ENCODE measurements around the gene ASB15.

ASB15 gene

GRCh38 chr7:123602648-123603047, 1.0 kb downstream of the ASB15 start:
- no peak for DNase-seq (ENCODE audit: low spot score)
- Histone ChIP-seq H3K9ac (ENCODE audit: low read depth, low read length, poor library complexity) (no peak overlapping the region), H4K91ac (ENCODE audit: low read depth, low read length, poor library complexity) (no peak overlapping the region), H2AK5ac (ENCODE audit: low read depth, low read length) (no peak overlapping the region), H2AFZ (ENCODE audit: low read length) (no peak overlapping the region), H2BK15ac (ENCODE audit: low read length) (no peak overlapping the region), H2BK120ac (ENCODE audit: low read depth, low read length) (no peak overlapping the region), H3K4me1 (ENCODE audit: control insufficient read depth in 2 of 2, insufficient read depth in 1 of 2, low read depth in 1 of 2, low read length in 2 of 2) (no peaks in the 10 kb centered on the region), H4K8ac (ENCODE audit: low read depth, low read length) (no peak overlapping the region), H3K4me2 (ENCODE audit: insufficient read depth, low read length, poor library complexity, severe bottlenecking) (no peak overlapping the region), H3K9me3 (replicated peaks in 1 of 2; ENCODE audit: control insufficient read depth in 2 of 2, insufficient read depth in 1 of 2, low read depth in 1 of 2, low read length in 2 of 2) (no peaks in the 10 kb centered on the region), H3K18ac (ENCODE audit: low read length) (no peak overlapping the region), H3K23ac (ENCODE audit: low read depth, low read length, poor library complexity) (no peak overlapping the region), H3K36me3 (replicated peaks in 1 of 2; ENCODE audit: control insufficient read depth in 2 of 2, insufficient read depth in 2 of 2, low read length in 2 of 2) (no peaks in the 10 kb centered on the region), H3K27ac (replicated peaks; ENCODE audit: low read length) (no peak overlapping the region), H2BK12ac (ENCODE audit: low read length) (no peak overlapping the region), H3K14ac (ENCODE audit: low read length) (no peak overlapping the region), H3K4ac (ENCODE audit: low read length) (no peak overlapping the region), H2BK5ac (ENCODE audit: low read length) (no peak overlapping the region), H3K79me1 (ENCODE audit: low read depth, low read length) (no peaks in the 10 kb centered on the region), H3K27me3 (ENCODE audit: control insufficient read depth in 3 of 3, insufficient read depth in 3 of 3, low read depth in 1 of 3, low read length in 3 of 3) (no peaks in the 10 kb centered on the region), H3K4me3 (ENCODE audit: low read length in 2 of 2) (no peak overlapping the region)
- no CpG with 5 or more reads among the region's 3 CpGs for WGBS, 2 donors (ENCODE audit: extremely low coverage in 2 of 2, insufficient read length in 2 of 2, insufficient replicate concordance in 1 of 2)

- Histone ChIP-seq H3K18ac (ENCODE audit: low read length) (no peak overlapping the region), H3K9ac (ENCODE audit: low read depth, low read length, poor library complexity) (no peak overlapping the region), H3K9me3 (replicated peaks in 1 of 2; ENCODE audit: control insufficient read depth in 2 of 2, insufficient read depth in 1 of 2, low read depth in 1 of 2, low read length in 2 of 2) (no peaks in the 10 kb centered on the region), H3K4me3 (ENCODE audit: low read length in 2 of 2) (no peak overlapping the region), H3K27me3 (ENCODE audit: control insufficient read depth in 3 of 3, insufficient read depth in 3 of 3, low read depth in 1 of 3, low read length in 3 of 3) (no peaks in the 10 kb centered on the region), H2BK12ac (ENCODE audit: low read length) (no peak overlapping the region), H3K4ac (ENCODE audit: low read length) (no peak overlapping the region), H3K36me3 (replicated peaks in 1 of 2; ENCODE audit: control insufficient read depth in 2 of 2, insufficient read depth in 2 of 2, low read length in 2 of 2) (no peaks in the 10 kb centered on the region), H2BK5ac (ENCODE audit: low read length) (no peak overlapping the region), H2AFZ (ENCODE audit: low read length) (no peak overlapping the region), H3K79me1 (ENCODE audit: low read depth, low read length) (no peaks in the 10 kb centered on the region), H2AK5ac (ENCODE audit: low read depth, low read length) (no peak overlapping the region), H4K8ac (ENCODE audit: low read depth, low read length) (no peak overlapping the region), H2BK120ac (ENCODE audit: low read depth, low read length) (no peak overlapping the region), H3K23ac (ENCODE audit: low read depth, low read length, poor library complexity) (no peak overlapping the region), H3K27ac (replicated peaks; ENCODE audit: low read length) (no peak overlapping the region), H3K14ac (ENCODE audit: low read length) (no peak overlapping the region), H2BK15ac (ENCODE audit: low read length) (no peak overlapping the region), H4K91ac (ENCODE audit: low read depth, low read length, poor library complexity) (no peak overlapping the region), H3K4me2 (ENCODE audit: insufficient read depth, low read length, poor library complexity, severe bottlenecking) (no peak overlapping the region), H3K4me1 (ENCODE audit: control insufficient read depth in 2 of 2, insufficient read depth in 1 of 2, low read depth in 1 of 2, low read length in 2 of 2) (no peaks in the 10 kb centered on the region)
- no CpG with 5 or more reads among the region's 3 CpGs for WGBS, 2 donors (ENCODE audit: extremely low coverage in 2 of 2, insufficient read length in 2 of 2, insufficient replicate concordance in 1 of 2)
- no peak for DNase-seq (ENCODE audit: low spot score)
Observed at GRCh38 chr7:123604739-123605138, 3.1 kb downstream of the ASB15 start.

GRCh38 chr7:123607423-123607975, 5.9 kb downstream of the ASB15 start:
- Histone ChIP-seq H2BK120ac (ENCODE audit: low read depth, low read length) (no peak overlapping the region), H2AK5ac (ENCODE audit: low read depth, low read length) (no peak overlapping the region), H3K18ac (ENCODE audit: low read length) (no peak overlapping the region), H3K27ac (replicated peaks; ENCODE audit: low read length) (no peak overlapping the region), H3K9ac (ENCODE audit: low read depth, low read length, poor library complexity) (no peak overlapping the region), H2BK15ac (ENCODE audit: low read length) (no peak overlapping the region), H3K4me2 (ENCODE audit: insufficient read depth, low read length, poor library complexity, severe bottlenecking) (no peak overlapping the region), H3K9me3 (replicated peaks in 1 of 2; ENCODE audit: control insufficient read depth in 2 of 2, insufficient read depth in 1 of 2, low read depth in 1 of 2, low read length in 2 of 2) (no peaks in the 10 kb centered on the region), H3K4me3 (ENCODE audit: low read length in 2 of 2) (no peak overlapping the region), H2AFZ (ENCODE audit: low read length) (no peak overlapping the region), H4K8ac (ENCODE audit: low read depth, low read length) (no peak overlapping the region), H2BK12ac (ENCODE audit: low read length) (no peak overlapping the region), H3K4me1 (ENCODE audit: control insufficient read depth in 2 of 2, insufficient read depth in 1 of 2, low read depth in 1 of 2, low read length in 2 of 2) (no peaks in the 10 kb centered on the region), H3K23ac (ENCODE audit: low read depth, low read length, poor library complexity) (no peak overlapping the region), H2BK5ac (ENCODE audit: low read length) (no peak overlapping the region), H4K91ac (ENCODE audit: low read depth, low read length, poor library complexity) (no peak overlapping the region), H3K79me1 (ENCODE audit: low read depth, low read length) (no peaks in the 10 kb centered on the region), H3K36me3 (replicated peaks in 1 of 2; ENCODE audit: control insufficient read depth in 2 of 2, insufficient read depth in 2 of 2, low read length in 2 of 2) (no peaks in the 10 kb centered on the region), H3K4ac (ENCODE audit: low read length) (no peak overlapping the region), H3K14ac (ENCODE audit: low read length) (no peak overlapping the region), H3K27me3 (ENCODE audit: control insufficient read depth in 3 of 3, insufficient read depth in 3 of 3, low read depth in 1 of 3, low read length in 3 of 3) (no peaks in the 10 kb centered on the region)
- no CpG with 5 or more reads among the region's 4 CpGs for WGBS, 2 donors (ENCODE audit: extremely low coverage in 2 of 2, insufficient read length in 2 of 2, insufficient replicate concordance in 1 of 2)
- no peak for DNase-seq (ENCODE audit: low spot score)

GRCh38 chr7:123608991-123609882, 7.6 kb downstream of the ASB15 start:
- DNase-seq (ENCODE audit: low spot score) = no peak
- Histone ChIP-seq H3K4me3 (ENCODE audit: low read length in 2 of 2) (no peak overlapping the region), H3K27me3 (ENCODE audit: control insufficient read depth in 3 of 3, insufficient read depth in 3 of 3, low read depth in 1 of 3, low read length in 3 of 3) (no peaks in the 10 kb centered on the region), H2BK12ac (ENCODE audit: low read length) (no peak overlapping the region), H3K4me2 (ENCODE audit: insufficient read depth, low read length, poor library complexity, severe bottlenecking) (no peak overlapping the region), H3K4ac (ENCODE audit: low read length) (no peak overlapping the region), H3K79me1 (ENCODE audit: low read depth, low read length) (no peaks in the 10 kb centered on the region), H2BK120ac (ENCODE audit: low read depth, low read length) (no peak overlapping the region), H3K18ac (ENCODE audit: low read length) (no peak overlapping the region), H4K8ac (ENCODE audit: low read depth, low read length) (no peak overlapping the region), H4K91ac (ENCODE audit: low read depth, low read length, poor library complexity) (no peak overlapping the region), H2AK5ac (ENCODE audit: low read depth, low read length) (no peak overlapping the region), H2AFZ (ENCODE audit: low read length) (peak overlapping the region; percentile 5), H3K14ac (ENCODE audit: low read length) (no peak overlapping the region), H2BK15ac (ENCODE audit: low read length) (no peak overlapping the region), H3K23ac (ENCODE audit: low read depth, low read length, poor library complexity) (no peak overlapping the region), H2BK5ac (ENCODE audit: low read length) (no peak overlapping the region), H3K27ac (replicated peaks; ENCODE audit: low read length) (no peak overlapping the region), H3K4me1 (ENCODE audit: control insufficient read depth in 2 of 2, insufficient read depth in 1 of 2, low read depth in 1 of 2, low read length in 2 of 2) (no peaks in the 10 kb centered on the region), H3K9me3 (replicated peaks in 1 of 2; ENCODE audit: control insufficient read depth in 2 of 2, insufficient read depth in 1 of 2, low read depth in 1 of 2, low read length in 2 of 2) (no peaks in the 10 kb centered on the region), H3K9ac (ENCODE audit: low read depth, low read length, poor library complexity) (no peak overlapping the region), H3K36me3 (replicated peaks in 1 of 2; ENCODE audit: control insufficient read depth in 2 of 2, insufficient read depth in 2 of 2, low read length in 2 of 2) (no peaks in the 10 kb centered on the region)
- WGBS, 2 donors (ENCODE audit: extremely low coverage in 2 of 2, insufficient read length in 2 of 2, insufficient replicate concordance in 1 of 2) = no CpG with 5 or more reads among the region's 5 CpGs

Measured in neuronal stem cell (in vitro differentiated cells).